IMR-90 (cell line): ENCODE data around the gene ZNF541.

ENCODE experiments used
- CTCF ChIP-seq: conservative IDR thresholded peaks from 2 replicates; pipeline ENCODE4 v1.5.1; 2012; ENCODE audit warnings: mild to moderate bottlenecking, low read depth, low read length, improper control_type of control experiment
- MAFK ChIP-seq: IDR thresholded peaks from 2 replicates; pipeline ENCODE4 v1.6.1; 2012; ENCODE audit warnings: low read depth, low read length, improper control_type of control experiment
- POLR2A ChIP-seq: IDR thresholded peaks from 2 replicates; pipeline ENCODE4 v1.6.1; 2012; ENCODE audit warnings: mild to moderate bottlenecking, low read depth, low read length
- RAD21 ChIP-seq: IDR thresholded peaks from 2 replicates; pipeline ENCODE4 v1.6.1; 2012; ENCODE audit warnings: low read length, improper control_type of control experiment
- SMC3 ChIP-seq: fragments of 150-350 bp; IDR thresholded peaks from 2 replicates; pipeline ENCODE4 v1.6.1; 2016; ENCODE audit warnings: low read depth, mild to moderate bottlenecking, antibody characterized with exemption, low read length, moderate library complexity

DNA sequence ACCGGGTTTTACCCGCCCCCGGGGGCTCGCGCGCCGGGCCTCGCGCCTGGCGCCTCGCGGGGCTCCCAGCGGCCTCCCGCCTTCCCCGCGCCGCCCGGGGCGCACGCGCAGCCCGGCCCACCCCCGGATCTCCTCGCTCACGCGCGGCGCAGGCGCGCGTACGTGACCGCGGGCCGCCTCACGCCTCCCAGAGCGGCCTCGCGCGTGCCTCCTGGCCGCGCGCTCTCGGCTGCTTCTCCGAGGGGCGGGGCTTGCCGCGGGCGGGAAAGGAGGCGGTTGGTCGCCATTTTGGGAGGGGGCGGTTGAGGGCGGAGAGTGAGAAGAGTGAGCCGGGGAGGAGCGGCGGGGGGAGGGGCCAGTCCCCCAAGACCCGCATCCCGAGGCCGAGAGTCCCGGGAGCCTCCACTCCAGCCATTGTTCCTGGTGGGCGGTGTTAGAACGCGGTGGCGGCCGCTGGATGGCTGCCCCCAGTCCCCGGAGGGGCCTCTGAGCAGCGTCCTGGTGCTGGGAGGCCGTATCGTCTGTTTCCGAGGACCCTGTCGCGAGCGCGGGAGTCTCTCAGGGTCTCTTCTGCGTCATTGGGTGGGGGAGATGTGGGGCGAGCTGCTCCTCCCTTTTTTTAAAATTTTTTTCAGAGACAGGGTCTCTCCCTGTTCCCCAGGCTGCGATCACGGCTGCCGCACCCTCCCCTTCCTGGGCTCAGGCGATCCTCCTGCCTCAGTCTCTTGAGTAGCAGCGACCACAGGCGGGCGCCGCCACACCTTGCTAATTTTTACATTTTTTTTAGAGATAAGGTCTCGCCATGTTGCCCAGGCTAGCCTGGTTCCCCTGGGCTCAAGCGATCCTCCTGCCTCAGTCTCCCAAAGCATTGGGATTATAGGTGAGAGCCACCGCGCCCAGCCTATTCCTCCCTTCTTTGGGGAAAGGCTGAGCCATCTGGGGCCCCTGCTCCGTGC is at the start of gene ZNF541:
- TF ChIP-seq POLR2A, result no peak
- no peak for TF ChIP-seq CTCF
- no peak for TF ChIP-seq RAD21
- TF ChIP-seq SMC3, result no peak
- TF ChIP-seq MAFK, result no peak
